Epidermal melanocyte (primary cell): Measurements from ENCODE around the gene SPSB1.

Experiments
- DNase-seq: peaks from one replicate; pipeline ENCODE4 v3.0.0; 2011; ENCODE audit warnings: low spot score; ENCODE audit not compliant: insufficient read length

The SPSB1 gene

GRCh38 chr1:9417695-9418094 lies 125.0 kb downstream of the SPSB1 start:
- no peak for DNase-seq

DNA sequence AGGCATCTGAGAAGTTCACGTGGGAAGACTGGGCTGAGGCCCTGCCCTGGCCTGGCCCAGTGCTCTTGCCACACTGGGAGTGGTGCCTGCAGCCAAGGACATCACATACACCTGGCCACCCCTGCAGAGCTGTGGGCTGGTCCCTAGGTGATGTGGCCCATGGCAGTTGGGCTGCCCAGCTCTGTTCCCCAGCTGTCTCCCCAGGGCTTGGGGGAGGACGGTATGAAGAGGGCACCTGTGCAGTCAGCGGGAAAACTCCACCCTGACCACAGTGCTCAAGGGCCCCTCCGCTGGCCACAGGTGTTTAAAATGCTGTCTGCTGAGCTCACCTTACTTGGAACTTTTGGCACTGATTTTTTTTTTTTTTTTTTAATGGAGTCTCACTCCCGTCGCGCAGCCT lies 126.2 kb downstream of the SPSB1 start:
- DNase-seq: no peak
